Measurements from ENCODE around the gene EFS. TPM values are rescaled to one million over a fixed set of nuclear protein-coding genes. Genes with fewer than 3 reads are reported as not detected.

The EFS gene
- total RNA-seq, 1 experiment from 2014 or later, result 0.36 TPM

DNA sequence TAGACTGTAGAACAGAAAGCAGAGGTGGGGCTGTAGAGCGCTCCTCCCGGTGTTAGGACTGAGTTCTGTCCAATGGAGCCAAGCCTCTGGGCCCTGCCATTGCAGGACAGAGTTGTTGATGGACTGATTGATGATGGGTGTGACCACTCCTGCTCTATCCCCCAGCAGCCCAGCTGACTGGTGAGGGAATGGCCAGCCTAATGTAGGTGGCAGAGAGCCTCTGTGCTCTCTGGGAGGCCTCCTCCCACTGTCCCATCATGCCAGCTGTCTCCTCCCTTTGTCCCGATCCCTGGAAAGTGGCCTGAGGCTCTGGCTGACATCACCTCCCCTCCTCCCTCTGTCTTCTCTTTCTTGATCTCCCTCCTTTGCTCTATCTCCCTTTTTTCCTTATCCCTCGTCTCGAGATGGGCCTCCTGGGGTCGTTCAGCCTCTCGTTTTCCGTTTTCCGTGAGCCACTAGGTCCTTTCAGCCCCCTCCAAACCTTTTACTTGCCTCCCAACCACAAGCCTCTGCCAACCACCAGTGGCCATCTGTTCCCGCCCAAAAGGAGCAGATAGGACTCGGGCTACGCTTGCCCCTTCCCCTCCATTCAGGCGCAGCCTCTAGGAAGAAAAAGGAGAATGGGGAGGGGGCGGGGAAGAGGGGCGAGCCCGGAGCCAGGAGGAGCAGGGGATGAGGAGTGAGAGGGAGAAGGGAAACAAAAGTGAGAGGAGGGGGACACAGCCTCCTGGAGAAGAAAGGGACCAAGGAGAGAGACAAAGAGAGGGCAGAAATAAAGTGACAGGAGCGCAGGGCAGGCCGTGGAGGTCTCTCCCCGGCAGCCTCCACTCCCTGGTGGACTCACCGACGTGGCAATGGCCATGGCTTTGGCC, 572 bp downstream of the EFS start:
- no peak overlapping the region for H3K27ac ChIP-seq (ENCODE audit: low read length)
- no peaks in the 10 kb centered on the region for H4K20me1 ChIP-seq (ENCODE audit: low read length)
- no peak for TF ChIP-seq EZH2phosphoT487 (IDR thresholded peaks at IDR 0.05; ENCODE audit: borderline replicate concordance, low read length)
- TF ChIP-seq, protein P1, sequence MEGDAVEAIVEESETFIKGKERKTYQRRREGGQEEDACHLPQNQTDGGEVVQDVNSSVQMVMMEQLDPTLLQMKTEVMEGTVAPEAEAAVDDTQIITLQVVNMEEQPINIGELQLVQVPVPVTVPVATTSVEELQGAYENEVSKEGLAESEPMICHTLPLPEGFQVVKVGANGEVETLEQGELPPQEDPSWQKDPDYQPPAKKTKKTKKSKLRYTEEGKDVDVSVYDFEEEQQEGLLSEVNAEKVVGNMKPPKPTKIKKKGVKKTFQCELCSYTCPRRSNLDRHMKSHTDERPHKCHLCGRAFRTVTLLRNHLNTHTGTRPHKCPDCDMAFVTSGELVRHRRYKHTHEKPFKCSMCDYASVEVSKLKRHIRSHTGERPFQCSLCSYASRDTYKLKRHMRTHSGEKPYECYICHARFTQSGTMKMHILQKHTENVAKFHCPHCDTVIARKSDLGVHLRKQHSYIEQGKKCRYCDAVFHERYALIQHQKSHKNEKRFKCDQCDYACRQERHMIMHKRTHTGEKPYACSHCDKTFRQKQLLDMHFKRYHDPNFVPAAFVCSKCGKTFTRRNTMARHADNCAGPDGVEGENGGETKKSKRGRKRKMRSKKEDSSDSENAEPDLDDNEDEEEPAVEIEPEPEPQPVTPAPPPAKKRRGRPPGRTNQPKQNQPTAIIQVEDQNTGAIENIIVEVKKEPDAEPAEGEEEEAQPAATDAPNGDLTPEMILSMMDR (conservative IDR thresholded peaks at IDR 0.05; ENCODE audit: low read depth, low read length), result no peak
- TF ChIP-seq EZH2 (IDR thresholded peaks at IDR 0.05; ENCODE audit: low read length, unreplicated experiment), result no peak
- H3K9me3 ChIP-seq (ENCODE audit: low read length), result no peaks in the 10 kb centered on the region
- ChIA-PET CTCF (no interaction called here), POLR2A (ENCODE audit: unreplicated experiment) (no interaction called here)
- intact Hi-C loops (cut with micrococcal nuclease), result no loop called here
- no peaks in the 10 kb centered on the region for H3K9me2 ChIP-seq (replicated peaks; ENCODE audit: low read length)
- H3K4me2 ChIP-seq (ENCODE audit: low read length), result peak overlapping the region; percentile 51
- H3K79me2 ChIP-seq (ENCODE audit: low read length), result no peaks in the 10 kb centered on the region
- peak overlapping the region; percentile 58 for H2AFZ ChIP-seq (ENCODE audit: low read length)
- no peaks in the 10 kb centered on the region for H3K4me1 ChIP-seq (ENCODE audit: insufficient read depth, low read length)
- BruUV-seq (replicated peaks), result no TSS peak
- DNase-seq, result no peak
- 0 out of 2 replicates have a peak overlapping the region, but pooled peaks have one; percentile 33 for H3K4me3 ChIP-seq (ENCODE audit: low read length)
- H3F3A ChIP-seq (ENCODE audit: low read length, unreplicated experiment), result no peaks in the 10 kb centered on the region
- no peaks in the 10 kb centered on the region for H3K36me3 ChIP-seq (ENCODE audit: low read depth, low read length)
- H3K9ac ChIP-seq (ENCODE audit: low read length), result no peak overlapping the region
- peaks cover 26% of the 10 kb centered on the region for H3K27me3 ChIP-seq (ENCODE audit: low read length)
- no peak for ATAC-seq

DNA sequence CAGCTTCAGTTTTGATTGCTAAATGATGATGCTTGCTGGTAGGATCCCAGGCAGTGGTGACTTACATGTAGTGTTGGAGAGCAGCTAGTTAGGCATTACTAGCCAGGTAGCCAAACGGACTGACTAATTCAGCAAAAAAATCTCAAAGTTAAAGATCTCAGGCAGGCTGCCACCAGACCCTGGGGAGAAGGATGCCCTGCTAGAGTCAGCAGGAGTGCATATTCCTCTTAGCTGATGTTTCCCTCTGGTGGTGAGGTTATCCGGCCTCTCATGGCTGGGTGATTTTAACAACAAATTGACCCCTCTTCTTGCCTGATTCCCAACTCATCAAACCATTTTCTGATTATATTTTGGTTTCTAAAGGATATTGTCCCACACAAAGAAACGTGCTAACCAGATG, 2.8 kb downstream of the EFS start:
- H4K20me1 ChIP-seq (ENCODE audit: low read length), result no peaks in the 10 kb centered on the region
- TF ChIP-seq, protein P1 (conservative IDR thresholded peaks at IDR 0.05; ENCODE audit: low read depth, low read length), result peak; percentile 35; the same call in 1 of the 2 replicates
- no peak for TF ChIP-seq EZH2phosphoT487 (IDR thresholded peaks at IDR 0.05; ENCODE audit: borderline replicate concordance, low read length)
- no peak for TF ChIP-seq EZH2 (IDR thresholded peaks at IDR 0.05; ENCODE audit: low read length, unreplicated experiment)
- peak; percentile 4 for DNase-seq
- no peak overlapping the region for H3K4me3 ChIP-seq (ENCODE audit: low read length)
- no peak overlapping the region for H3K27ac ChIP-seq (ENCODE audit: low read length)
- intact Hi-C loops (cut with micrococcal nuclease), result no loop called here
- CTCF ChIA-PET, result interaction anchor here (1.1 kb wide), 1 partner anchor 9 kb away, joined by 3 read pairs; the partner anchor contains the start of gene SLC22A17
- no peaks in the 10 kb centered on the region for H3K4me1 ChIP-seq (ENCODE audit: insufficient read depth, low read length)
- no peaks in the 10 kb centered on the region for H3K79me2 ChIP-seq (ENCODE audit: low read length)
- no peaks in the 10 kb centered on the region for H3K36me3 ChIP-seq (ENCODE audit: low read depth, low read length)
- H3F3A ChIP-seq (ENCODE audit: low read length, unreplicated experiment), result no peaks in the 10 kb centered on the region
- no peaks in the 10 kb centered on the region for H3K9me2 ChIP-seq (replicated peaks; ENCODE audit: low read length)
- no peak overlapping the region for H3K4me2 ChIP-seq (ENCODE audit: low read length)
- H3K9me3 ChIP-seq (ENCODE audit: low read length), result no peaks in the 10 kb centered on the region
- no peak overlapping the region for H2AFZ ChIP-seq (ENCODE audit: low read length)
- POLR2A ChIA-PET (ENCODE audit: unreplicated experiment), result no interaction called here
- peak; percentile 28; the same call in 1 of the 2 replicates for ATAC-seq
- no peak overlapping the region for H3K9ac ChIP-seq (ENCODE audit: low read length)
- no TSS peak for BruUV-seq (replicated peaks)
- H3K27me3 ChIP-seq (ENCODE audit: low read length), result peaks cover 32% of the 10 kb centered on the region

DNA sequence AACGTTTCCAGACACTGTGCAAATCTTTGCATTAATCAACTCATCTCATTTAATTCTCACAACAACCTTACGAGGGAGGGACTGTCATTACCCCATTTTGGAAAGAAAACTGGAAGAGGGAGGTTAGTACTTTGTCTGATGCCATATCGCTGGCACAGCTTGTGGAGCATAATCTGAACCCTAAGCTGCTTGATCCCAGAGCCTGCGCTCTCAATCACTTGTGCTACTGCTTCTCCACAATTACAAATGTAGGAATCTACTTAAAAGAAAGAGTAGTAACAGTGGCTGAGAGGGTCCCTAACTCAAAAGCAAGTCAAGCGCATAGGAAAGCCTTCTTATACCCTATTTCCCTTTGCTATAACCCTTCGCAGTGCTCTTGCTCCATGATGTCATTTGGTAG, 3.2 kb downstream of the EFS start:
- TF ChIP-seq EZH2phosphoT487 (IDR thresholded peaks at IDR 0.05; ENCODE audit: borderline replicate concordance, low read length) (no peak), EZH2 (IDR thresholded peaks at IDR 0.05; ENCODE audit: low read length, unreplicated experiment) (no peak)
- TF ChIP-seq, protein P1 (conservative IDR thresholded peaks at IDR 0.05; ENCODE audit: low read depth, low read length), result no peak
- Histone ChIP-seq H3K4me3 (ENCODE audit: low read length) (no peak overlapping the region), H3K79me2 (ENCODE audit: low read length) (no peaks in the 10 kb centered on the region), H3K4me2 (ENCODE audit: low read length) (no peak overlapping the region), H3F3A (ENCODE audit: low read length, unreplicated experiment) (no peaks in the 10 kb centered on the region), H4K20me1 (ENCODE audit: low read length) (no peaks in the 10 kb centered on the region), H3K27ac (ENCODE audit: low read length) (no peak overlapping the region), H3K9me2 (replicated peaks; ENCODE audit: low read length) (no peaks in the 10 kb centered on the region), H3K9ac (ENCODE audit: low read length) (no peak overlapping the region), H2AFZ (ENCODE audit: low read length) (no peak overlapping the region), H3K9me3 (ENCODE audit: low read length) (no peaks in the 10 kb centered on the region), H3K4me1 (ENCODE audit: insufficient read depth, low read length) (no peaks in the 10 kb centered on the region), H3K27me3 (ENCODE audit: low read length) (peaks cover 35% of the 10 kb centered on the region), H3K36me3 (ENCODE audit: low read depth, low read length) (no peaks in the 10 kb centered on the region)
- ATAC-seq, result no peak
- BruUV-seq (replicated peaks), result no TSS peak
- POLR2A ChIA-PET (ENCODE audit: unreplicated experiment), result no interaction called here
- DNase-seq, result no peak
- intact Hi-C loops (cut with micrococcal nuclease), result no loop called here
- CTCF ChIA-PET, result interaction anchor here (1.1 kb wide), 1 partner anchor 9 kb away, joined by 3 read pairs; the partner anchor contains the start of gene SLC22A17
